ENCODE results near the gene DNAAF5. TPM values are rescaled to one million over a fixed set of nuclear protein-coding genes. Genes with fewer than 3 reads are reported as not detected.

The DNAAF5 gene
- 32.9 TPM for total RNA-seq

GRCh38 chr7:726084-726853 lies at the start of gene DNAAF5:
DNAAF5 (plus strand) TSS chr7:726699; CDS start chr7:726721, 22 bp downstream.

GRCh38 chr7:727104-727805 lies 756 bp downstream of the DNAAF5 start, which contains the start of gene PRKAR1B:
PRKAR1B (minus strand) TSS chr7:727281; CDS start chr7:711505, 15,776 bp downstream.

GRCh38 chr7:832167-832967 lies 105.9 kb downstream of the DNAAF5 start, which contains the start of gene SUN1:
SUN1 (plus strand) TSS chr7:832476; CDS start chr7:832525, 49 bp downstream.

Other genes starting within 250 kb of the DNAAF5 start
- gene PDGFA, start 206.9 kb upstream of the DNAAF5 start, total RNA-seq, result 86.6 TPM
- 40.8 TPM for gene PRKAR1B, start 582 bp downstream of the DNAAF5 start, total RNA-seq
- gene SUN1, start 105.8 kb downstream of the DNAAF5 start, total RNA-seq, result 331 TPM
- gene GET4, start 149.9 kb downstream of the DNAAF5 start, total RNA-seq, result 53.0 TPM
- gene ADAP1, start 228.0 kb downstream of the DNAAF5 start, total RNA-seq, result 18.6 TPM
- gene COX19, start 248.8 kb downstream of the DNAAF5 start, total RNA-seq, result 11.7 TPM